NK-92 (cell line): ENCODE data around the gene GAL3ST3.
"Not testable (repeated sequence)": the region's sequence is repeated elsewhere in the genome, so short reads cannot be mapped to it uniquely, and the experiment has no call there.

Experiments used
- DNase-seq: peaks from one replicate; lab custom pipeline; 2025; ENCODE audit not compliant: unreplicated experiment; lab: John Stamatoyannopoulos, UW

Gene GAL3ST3

GRCh38 chr11:66014804-66015453 is 34.0 kb downstream of the GAL3ST3 start:
- DNase-seq: no peak

- no peak for DNase-seq
Measured at GRCh38 chr11:66013762-66014100, 35.2 kb downstream of the GAL3ST3 start.

GRCh38 chr11:66012946-66013761 is 35.8 kb downstream of the GAL3ST3 start:
- DNase-seq: no peak

GRCh38 chr11:66012371-66012945 is 36.5 kb downstream of the GAL3ST3 start:
- DNase-seq: no peak

- DNase-seq: no peak
Measured at GRCh38 chr11:66011785-66012303, 37.1 kb downstream of the GAL3ST3 start, which contains the start of gene CST6. CST6 (plus strand) TSS chr11:66012008; CDS start chr11:66012045, 37 bp downstream.

- DNase-seq: no peak
Measured at GRCh38 chr11:66011239-66011784, 37.6 kb downstream of the GAL3ST3 start.

GRCh38 chr11:66010036-66010435 is 38.9 kb downstream of the GAL3ST3 start:
- DNase-seq: not testable (repeated sequence)

GRCh38 chr11:66008468-66009101 is 40.4 kb downstream of the GAL3ST3 start:
- no peak for DNase-seq

GRCh38 chr11:66008095-66008467 is 40.9 kb downstream of the GAL3ST3 start:
- no peak for DNase-seq

GRCh38 chr11:66007201-66007634 is 41.7 kb downstream of the GAL3ST3 start:
- DNase-seq: no peak

GRCh38 chr11:66006891-66007176 is 42.1 kb downstream of the GAL3ST3 start:
- DNase-seq: no peak

- no peak for DNase-seq
Measured at GRCh38 chr11:66006134-66006890, 42.6 kb downstream of the GAL3ST3 start.

GRCh38 chr11:66004186-66004585 is 44.8 kb downstream of the GAL3ST3 start:
- no peak for DNase-seq

- DNase-seq: no peak
Measured at GRCh38 chr11:66003291-66003690, 45.7 kb downstream of the GAL3ST3 start.

GRCh38 chr11:66002648-66003225 is 46.2 kb downstream of the GAL3ST3 start:
- DNase-seq: no peak

- DNase-seq: peak; percentile 63
Measured at GRCh38 chr11:66001942-66002647, 46.9 kb downstream of the GAL3ST3 start, which contains the start of the genes BANF1 and EIF1AD. BANF1 (plus strand) TSS chr11:66002503; CDS start chr11:66003251, 748 bp downstream. EIF1AD (minus strand) TSS chr11:66002157; CDS start chr11:66000389, 1,768 bp downstream.

- no peak for DNase-seq
Measured at GRCh38 chr11:65997286-65997685, 51.7 kb downstream of the GAL3ST3 start.

- DNase-seq: no peak
Measured at GRCh38 chr11:65992056-65992455, 56.9 kb downstream of the GAL3ST3 start.
